VCaP (cell line): ENCODE results near the gene FAM229A.
"Not testable (repeated sequence)": the region's sequence is repeated elsewhere in the genome, so short reads cannot be mapped to it uniquely, and the experiment has no call there.

Source experiments
- H3K27ac ChIP-seq: fragments of 450-650 bp; 2 replicates; pipeline ENCODE4 v1.5.1; 2017
- TF ChIP-seq, protein P1 (sequence below): fragments of 450-650 bp; conservative IDR thresholded peaks from 2 replicates; pipeline ENCODE4 v1.5.1; 2017; ENCODE audit warnings: mild to moderate bottlenecking, moderate library complexity

Gene FAM229A

DNA sequence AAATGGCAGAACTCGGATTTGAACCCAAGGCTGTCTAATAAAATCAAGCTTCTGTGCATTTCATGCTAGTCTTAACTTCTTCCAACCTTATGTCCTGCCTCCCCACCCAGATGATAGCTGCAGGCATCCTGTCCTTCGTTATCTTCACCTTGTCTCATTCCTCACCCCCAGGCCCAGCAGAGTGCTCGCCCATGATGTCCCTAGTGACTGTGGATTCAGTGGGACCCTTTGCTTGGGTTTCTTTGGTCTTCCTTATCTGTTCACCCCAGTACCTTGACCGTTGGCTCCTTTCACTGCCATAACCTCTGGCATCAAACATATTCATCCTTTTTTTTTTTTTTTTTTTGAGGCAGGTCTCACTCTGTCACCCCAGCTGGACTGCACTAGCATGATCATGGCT, 37.6 kb upstream of the FAM229A start:
- H3K27ac ChIP-seq: no peak overlapping the region
- TF ChIP-seq, protein P1, sequence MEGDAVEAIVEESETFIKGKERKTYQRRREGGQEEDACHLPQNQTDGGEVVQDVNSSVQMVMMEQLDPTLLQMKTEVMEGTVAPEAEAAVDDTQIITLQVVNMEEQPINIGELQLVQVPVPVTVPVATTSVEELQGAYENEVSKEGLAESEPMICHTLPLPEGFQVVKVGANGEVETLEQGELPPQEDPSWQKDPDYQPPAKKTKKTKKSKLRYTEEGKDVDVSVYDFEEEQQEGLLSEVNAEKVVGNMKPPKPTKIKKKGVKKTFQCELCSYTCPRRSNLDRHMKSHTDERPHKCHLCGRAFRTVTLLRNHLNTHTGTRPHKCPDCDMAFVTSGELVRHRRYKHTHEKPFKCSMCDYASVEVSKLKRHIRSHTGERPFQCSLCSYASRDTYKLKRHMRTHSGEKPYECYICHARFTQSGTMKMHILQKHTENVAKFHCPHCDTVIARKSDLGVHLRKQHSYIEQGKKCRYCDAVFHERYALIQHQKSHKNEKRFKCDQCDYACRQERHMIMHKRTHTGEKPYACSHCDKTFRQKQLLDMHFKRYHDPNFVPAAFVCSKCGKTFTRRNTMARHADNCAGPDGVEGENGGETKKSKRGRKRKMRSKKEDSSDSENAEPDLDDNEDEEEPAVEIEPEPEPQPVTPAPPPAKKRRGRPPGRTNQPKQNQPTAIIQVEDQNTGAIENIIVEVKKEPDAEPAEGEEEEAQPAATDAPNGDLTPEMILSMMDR: no peak

DNA sequence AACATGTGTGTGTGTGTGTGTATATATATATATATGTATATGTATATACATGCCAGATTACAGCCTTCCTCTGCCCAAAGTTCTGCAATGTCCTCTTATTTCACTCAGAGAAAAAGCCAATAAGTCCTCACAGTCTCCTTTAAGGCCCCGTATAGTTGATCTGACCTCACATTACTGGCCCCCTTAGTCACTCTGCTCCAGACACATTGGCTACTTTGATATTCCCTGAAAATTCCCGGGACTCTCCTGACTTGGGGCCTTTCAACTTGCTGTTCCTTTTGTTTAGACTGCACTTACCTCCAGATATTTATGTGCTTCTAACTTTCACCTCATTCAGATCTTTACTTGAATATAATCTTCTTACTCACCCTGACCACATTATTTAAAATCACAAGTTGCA, 36.1 kb upstream of the FAM229A start:
- TF ChIP-seq, protein P1: no peak
- no peak overlapping the region for H3K27ac ChIP-seq

- not testable (repeated sequence) for H3K27ac ChIP-seq
Observed at GRCh38 chr1:32396524-32396923, 34.2 kb upstream of the FAM229A start.

DNA sequence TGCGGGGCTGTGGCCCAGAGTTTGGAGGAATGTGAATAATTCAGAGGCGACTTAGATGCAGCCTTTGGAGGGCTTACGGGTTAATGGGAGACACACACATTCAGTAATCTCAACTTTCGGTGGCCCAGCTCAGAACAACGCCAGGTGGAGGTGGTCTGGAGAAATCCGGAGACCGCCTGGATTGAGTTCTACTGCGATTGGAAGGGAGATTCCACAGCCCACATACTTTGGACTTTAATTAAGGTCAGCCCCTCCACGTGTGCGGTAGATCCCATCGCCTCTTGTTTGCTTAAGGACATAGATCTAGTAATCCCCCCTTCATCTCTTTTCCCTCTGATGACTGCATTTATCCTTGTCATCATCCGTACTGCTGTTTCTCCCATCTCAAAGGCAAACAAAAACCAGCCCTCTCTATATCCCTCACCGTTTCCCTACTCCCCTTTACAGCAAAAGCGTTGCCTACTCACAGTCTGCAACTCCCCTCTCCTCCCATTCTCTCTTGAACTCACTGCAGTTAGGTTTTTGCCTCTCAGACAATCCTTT, 32.7 kb upstream of the FAM229A start:
- TF ChIP-seq, protein P1: no peak
- peak overlapping the region; percentile 87 for H3K27ac ChIP-seq

DNA sequence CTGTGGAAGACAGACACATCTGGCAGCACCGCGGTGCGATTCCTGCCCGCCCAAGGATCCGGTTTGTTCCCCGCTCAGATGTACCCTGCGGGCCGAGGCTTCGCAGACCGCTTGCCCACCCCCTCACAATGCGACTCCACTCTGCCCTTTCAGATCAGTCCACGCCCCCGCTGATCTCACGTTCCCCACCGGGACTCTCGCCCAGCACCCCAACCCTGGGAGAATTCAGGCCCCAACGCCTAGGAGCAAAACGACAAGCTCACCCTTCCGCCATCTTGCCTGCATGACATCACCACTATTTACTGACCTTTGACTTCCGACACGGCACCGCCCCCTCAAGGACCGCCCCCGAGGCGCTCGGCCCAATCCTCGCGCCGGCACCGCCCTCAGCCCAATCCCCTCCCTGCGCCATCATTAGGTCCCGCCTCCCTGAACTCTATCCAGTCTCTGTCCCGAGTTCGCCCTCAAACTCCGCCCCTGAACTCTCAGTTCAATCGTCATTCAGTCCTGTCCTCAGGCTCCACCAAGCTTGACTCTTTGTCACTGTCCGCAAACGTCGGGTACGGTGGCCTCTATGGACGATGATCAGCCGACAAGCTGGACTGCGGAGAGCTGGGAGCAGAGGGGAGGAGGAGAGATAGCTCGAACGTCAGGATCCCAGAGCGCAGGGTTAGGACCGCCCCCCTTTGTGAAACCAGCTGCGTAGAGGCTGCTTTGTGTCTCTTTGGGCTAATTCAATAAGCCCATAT, 32.0 kb upstream of the FAM229A start, which contains the start of gene BSDC1:
TSS of gene BSDC1 (minus strand) at position 301 of the 749 bp plus-strand sequence. CDS start at position 274, 27 bp downstream.
- H3K27ac ChIP-seq: peak within 1 kb of the TSS; percentile 87
- TF ChIP-seq, protein P1: no peak

- TF ChIP-seq, protein P1: no peak
- H3K27ac ChIP-seq: peak overlapping the region; percentile 87
Observed at GRCh38 chr1:32393832-32394140, 31.5 kb upstream of the FAM229A start.

- peak overlapping the region; percentile 87 for H3K27ac ChIP-seq
- TF ChIP-seq, protein P1: no peak
Observed at GRCh38 chr1:32393136-32393535, 30.9 kb upstream of the FAM229A start.

DNA sequence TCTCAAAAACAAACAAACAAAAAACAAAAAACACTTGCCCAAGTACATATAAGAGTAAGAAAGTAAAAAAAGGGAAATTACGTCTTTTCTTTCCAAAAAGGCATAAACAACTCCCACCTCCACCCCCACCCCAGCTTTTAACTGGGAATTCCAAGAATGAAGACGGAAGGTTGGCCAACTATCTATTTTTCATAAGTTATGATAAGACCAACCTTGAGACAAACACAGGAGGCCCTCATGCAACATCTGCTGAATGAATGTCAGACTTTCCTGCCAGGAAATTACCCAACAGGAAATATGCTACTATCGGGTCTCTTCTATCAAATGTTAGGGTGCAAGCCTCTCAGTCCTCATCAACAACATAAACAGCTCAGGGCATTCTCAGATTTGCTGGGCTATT, 30.0 kb upstream of the FAM229A start:
- no peak overlapping the region for H3K27ac ChIP-seq
- TF ChIP-seq, protein P1: no peak
